Upper lobe of left lung (tissue), 4 donors: ENCODE results near the gene MAP2K5.

Experiments
- POLR2A ChIP-seq, 4 donors: fragments of 450-650 bp; IDR thresholded peaks; one replicate each; pipeline ENCODE4 v1.5.1; 2016 to 2017; ENCODE audit warnings: antibody characterized with exemption in 4 of 4, mild to moderate bottlenecking in 2 of 4
- POLR2AphosphoS5 ChIP-seq, 2 donors: sonication (generic); formaldehyde crosslinking; IDR thresholded peaks; one replicate each; pipeline ENCODE4 v1.5.1; 2017; ENCODE audit warnings: antibody characterized with exemption in 2 of 2
- TF ChIP-seq, protein P1 (sequence below), 6 experiments: fragments of 450-650 bp in 4 of 6; fragments of 200-600 bp in 2 of 6; sonication (generic) in 2 of 6; IDR thresholded peaks; one replicate each; pipeline ENCODE4 v1.5.1; 2016 to 2019; ENCODE audit warnings: antibody characterized with exemption in 6 of 6

GRCh38 chr15:67766968-67767367, 224.5 kb downstream of the MAP2K5 start:
- TF ChIP-seq, protein P1, sequence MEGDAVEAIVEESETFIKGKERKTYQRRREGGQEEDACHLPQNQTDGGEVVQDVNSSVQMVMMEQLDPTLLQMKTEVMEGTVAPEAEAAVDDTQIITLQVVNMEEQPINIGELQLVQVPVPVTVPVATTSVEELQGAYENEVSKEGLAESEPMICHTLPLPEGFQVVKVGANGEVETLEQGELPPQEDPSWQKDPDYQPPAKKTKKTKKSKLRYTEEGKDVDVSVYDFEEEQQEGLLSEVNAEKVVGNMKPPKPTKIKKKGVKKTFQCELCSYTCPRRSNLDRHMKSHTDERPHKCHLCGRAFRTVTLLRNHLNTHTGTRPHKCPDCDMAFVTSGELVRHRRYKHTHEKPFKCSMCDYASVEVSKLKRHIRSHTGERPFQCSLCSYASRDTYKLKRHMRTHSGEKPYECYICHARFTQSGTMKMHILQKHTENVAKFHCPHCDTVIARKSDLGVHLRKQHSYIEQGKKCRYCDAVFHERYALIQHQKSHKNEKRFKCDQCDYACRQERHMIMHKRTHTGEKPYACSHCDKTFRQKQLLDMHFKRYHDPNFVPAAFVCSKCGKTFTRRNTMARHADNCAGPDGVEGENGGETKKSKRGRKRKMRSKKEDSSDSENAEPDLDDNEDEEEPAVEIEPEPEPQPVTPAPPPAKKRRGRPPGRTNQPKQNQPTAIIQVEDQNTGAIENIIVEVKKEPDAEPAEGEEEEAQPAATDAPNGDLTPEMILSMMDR (IDR thresholded peaks at IDR 0.05): no peak
- TF ChIP-seq POLR2A (IDR thresholded peaks at IDR 0.05) (no peak), POLR2AphosphoS5 (IDR thresholded peaks at IDR 0.05) (no peak)
